ENCODE data around the gene SOX18. TPM values are rescaled to one million over a fixed set of nuclear protein-coding genes. Genes with fewer than 3 reads are reported as not detected.

The SOX18 gene
- total RNA-seq, 2 donors from 2014 or later, result 0.46 to 0.72 TPM

DNA sequence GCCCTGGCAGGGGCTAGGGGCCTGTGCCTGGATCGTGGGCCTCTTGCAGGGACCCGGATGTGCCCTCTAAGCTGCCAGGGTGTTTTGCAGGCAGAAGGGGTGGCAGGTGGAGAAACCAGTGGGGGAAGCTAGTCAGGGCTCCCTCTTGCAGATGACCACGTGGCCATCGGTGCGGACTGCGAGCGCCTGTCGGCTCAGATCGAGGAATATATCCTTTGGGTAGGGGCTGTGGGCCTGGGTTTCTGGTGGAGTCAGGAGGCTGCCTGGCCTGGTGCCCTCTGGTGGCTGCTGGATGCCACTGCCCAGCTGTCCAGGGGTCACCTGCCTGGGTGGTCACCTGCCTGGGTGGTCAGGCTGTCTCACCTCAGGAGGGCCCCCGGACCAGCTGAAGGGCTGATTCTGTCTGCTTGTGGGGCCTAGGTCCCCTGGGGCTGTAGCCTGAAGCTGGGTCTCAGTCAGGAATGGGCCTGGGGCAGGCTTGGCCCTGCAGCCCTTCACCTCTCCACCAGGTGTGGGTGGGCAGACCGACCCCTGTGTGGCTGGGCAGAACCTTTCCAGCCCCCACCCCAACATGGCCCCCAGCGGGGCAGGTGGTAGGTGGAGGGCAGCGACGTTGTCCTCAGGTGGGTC is 20.3 kb upstream of the SOX18 start:
- DNase-seq, result peak in 1 of 2 donors; percentile 46
- no peaks in the 10 kb centered on the region for H3K9me3 Mint-ChIP-seq
- no peak for ATAC-seq (replicated peaks in 1 of 2)

DNA sequence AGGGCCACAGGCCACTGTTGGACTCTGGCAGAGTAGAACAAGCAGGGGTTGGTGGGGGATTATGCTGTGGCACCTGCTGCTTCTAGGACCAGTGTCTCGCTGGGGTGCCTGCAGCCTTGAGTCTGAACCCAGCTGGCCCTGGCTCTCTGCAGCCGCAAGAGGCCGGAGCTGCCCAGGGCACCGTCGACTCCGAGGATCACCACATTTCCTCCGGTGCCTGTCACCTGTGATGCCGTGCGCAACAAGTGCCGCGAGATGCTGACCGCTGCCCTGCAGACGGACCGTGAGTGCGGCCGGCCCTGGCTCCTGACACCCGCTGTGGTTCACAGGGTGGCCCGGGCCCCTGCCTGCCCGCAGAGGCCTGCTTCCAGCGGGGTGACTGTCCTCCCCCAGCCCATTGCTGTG is 19.8 kb upstream of the SOX18 start:
- no peak for ATAC-seq (replicated peaks in 1 of 2)
- Mint-ChIP-seq H3K36me3 (ENCODE audit: insufficient read depth in 2 of 2) (peaks cover 0 to 2% of the 10 kb centered on the region in 2 donors), H3K4me1 (ENCODE audit: low read depth) (peaks cover 35% of the 10 kb centered on the region)

More for the DNA sequence above, 20.3 kb upstream of the SOX18 start:
- Mint-ChIP-seq H3K27me3 (ENCODE audit: low read depth) (no peaks in the 10 kb centered on the region), H3K27ac (no peak overlapping the region), H3K4me1 (ENCODE audit: low read depth) (peaks cover 30% of the 10 kb centered on the region), H3K4me3 (no peak overlapping the region), H3K36me3 (ENCODE audit: insufficient read depth in 2 of 2) (peaks cover 0 to 2% of the 10 kb centered on the region in 2 donors)

DNA sequence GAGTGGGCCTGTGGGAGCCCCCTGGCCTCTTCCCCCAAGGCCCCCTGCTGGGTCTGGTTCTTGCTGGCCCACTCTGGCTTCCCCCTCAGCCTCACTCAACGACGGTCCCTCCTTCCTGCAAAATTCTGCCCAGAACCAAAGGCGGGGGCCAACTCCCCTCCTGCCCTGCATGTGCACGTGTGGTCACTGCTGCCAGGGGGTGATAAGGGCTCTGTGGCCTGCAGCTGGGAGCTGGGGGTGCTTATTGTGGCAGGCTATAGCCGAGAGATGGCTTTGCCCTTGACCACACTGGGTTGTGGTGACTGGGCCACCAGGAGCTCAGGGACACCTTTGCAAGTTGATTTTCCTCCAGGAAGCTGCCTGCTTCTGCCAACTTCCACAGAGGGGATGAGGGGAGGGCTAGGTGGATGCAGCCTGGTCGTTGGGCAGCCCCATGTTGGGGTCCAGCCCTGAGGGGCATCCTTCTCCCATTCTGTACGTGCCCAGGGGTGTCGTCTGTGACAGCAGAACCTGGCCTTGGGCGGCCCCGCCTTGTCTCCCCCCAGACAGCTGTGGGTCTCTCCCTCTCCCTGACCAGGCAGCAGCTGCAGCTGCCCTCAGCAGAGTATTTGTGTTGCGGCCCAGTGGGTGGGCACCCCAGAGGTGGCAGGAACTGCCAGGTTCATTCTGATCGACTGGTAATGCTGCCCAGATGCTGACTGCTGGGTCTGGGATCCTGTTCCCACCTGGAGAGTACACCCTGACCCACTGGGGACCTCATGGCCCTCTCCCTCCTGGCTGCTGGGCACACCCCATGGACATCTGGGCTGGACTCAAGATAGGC is 19.2 kb upstream of the SOX18 start:
- H3K4me3 Mint-ChIP-seq, result no peak overlapping the region
- H3K27ac Mint-ChIP-seq, result no peak overlapping the region
- ATAC-seq (replicated peaks in 1 of 2) (no peak), DNase-seq (no peak)
- peaks cover 0 to 2% of the 10 kb centered on the region in 2 donors for H3K36me3 Mint-ChIP-seq (ENCODE audit: insufficient read depth in 2 of 2)
- no peaks in the 10 kb centered on the region for H3K9me3 Mint-ChIP-seq
- H3K4me1 Mint-ChIP-seq (ENCODE audit: low read depth), result peaks cover 41% of the 10 kb centered on the region
- no peaks in the 10 kb centered on the region for H3K27me3 Mint-ChIP-seq (ENCODE audit: low read depth)

More for the DNA sequence above, 19.8 kb upstream of the SOX18 start:
- Mint-ChIP-seq H3K4me3 (no peak overlapping the region), H3K27me3 (ENCODE audit: low read depth) (no peaks in the 10 kb centered on the region), H3K9me3 (no peaks in the 10 kb centered on the region), H3K27ac (no peak overlapping the region)
- DNase-seq, result no peak

DNA sequence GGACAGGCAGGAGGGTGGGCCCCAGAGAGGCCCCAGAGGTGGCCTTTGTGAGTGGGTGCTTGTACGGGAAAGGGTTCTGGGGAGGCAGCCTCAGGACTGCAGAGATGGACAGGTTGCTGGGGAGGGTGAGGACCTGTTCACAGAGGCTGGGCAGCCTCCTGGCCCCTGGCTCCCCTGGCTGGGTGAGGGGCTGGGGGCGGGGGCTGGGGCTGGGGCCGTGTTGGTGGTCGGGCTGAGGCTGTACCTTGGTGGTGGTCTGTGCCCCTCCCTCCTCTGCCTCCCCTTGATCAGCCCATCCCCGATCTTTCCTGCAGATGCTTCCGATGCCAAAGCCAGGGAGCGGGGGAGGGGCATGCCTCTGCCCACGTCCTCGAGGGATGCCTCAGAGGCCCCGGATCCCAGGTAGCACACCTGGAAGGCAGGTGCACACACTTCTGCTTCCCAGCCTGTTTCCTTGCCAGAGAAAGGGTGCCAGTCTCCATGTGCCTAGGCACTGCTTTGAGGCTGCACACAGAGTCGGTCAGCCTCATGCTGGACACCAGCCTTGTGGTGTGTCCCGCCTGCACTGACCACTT is 18.4 kb upstream of the SOX18 start:
- DNase-seq (no peak), ATAC-seq (replicated peaks in 1 of 2) (no peak)
- no peaks in the 10 kb centered on the region for H3K9me3 Mint-ChIP-seq
- H3K27ac Mint-ChIP-seq, result no peak overlapping the region
- no peak overlapping the region for H3K4me3 Mint-ChIP-seq
- peaks cover 42% of the 10 kb centered on the region for H3K4me1 Mint-ChIP-seq (ENCODE audit: low read depth)
- H3K27me3 Mint-ChIP-seq (ENCODE audit: low read depth), result no peaks in the 10 kb centered on the region
- H3K36me3 Mint-ChIP-seq (ENCODE audit: insufficient read depth in 2 of 2), result peaks cover 0 to 2% of the 10 kb centered on the region in 2 donors

DNA sequence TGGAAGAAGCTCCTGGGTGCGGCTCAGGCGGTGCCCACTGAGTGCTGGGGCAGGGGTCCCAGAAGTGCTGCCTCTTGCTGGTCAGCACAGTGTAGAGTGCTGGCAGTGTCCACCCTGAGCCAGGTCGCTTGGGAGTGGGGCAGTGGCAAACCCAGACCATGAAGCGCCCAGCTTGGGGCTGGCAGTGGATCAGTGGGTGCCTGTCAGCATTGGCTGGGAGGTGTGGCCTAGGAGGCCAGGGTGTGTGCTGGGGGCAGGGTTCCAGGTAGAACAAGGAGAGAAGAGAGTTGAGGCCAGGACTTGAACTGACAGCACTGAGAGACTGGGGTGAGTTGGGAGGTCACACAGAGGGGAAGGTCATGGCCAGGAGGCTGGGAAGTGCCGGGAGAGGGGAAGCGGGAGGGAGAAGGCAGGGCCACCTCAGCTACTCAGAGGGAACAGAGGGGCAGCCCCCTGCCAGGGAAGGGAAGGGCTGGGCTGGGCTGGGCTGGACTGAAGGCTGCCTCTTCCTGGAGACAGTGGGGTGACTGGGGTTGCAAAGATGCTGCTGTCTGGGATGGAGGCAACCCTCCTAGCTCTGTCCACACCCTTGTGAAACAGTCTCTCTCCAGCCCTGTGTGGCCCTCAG is 17.7 kb upstream of the SOX18 start:
- peak overlapping the region in 1 of 2 donors; percentile 6 for H3K4me3 Mint-ChIP-seq

DNA sequence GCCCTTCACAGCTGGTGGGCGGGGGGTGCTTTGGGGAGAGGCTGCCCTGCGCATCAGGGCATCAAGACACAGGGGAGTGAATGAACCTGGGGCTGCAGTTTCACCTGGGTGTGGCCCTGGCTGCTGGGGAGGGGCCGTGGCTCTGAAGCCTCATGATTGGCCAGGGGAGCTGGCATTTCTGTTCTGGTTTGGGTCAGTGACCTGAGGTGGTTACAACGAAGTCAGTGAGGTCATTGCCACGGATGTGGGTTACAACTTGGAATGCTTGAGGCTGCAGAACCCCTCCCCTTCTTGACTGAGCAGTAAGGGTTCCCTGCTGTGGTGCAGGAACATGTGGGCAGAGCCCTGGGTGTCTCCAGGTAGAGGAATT is 16.5 kb upstream of the SOX18 start:
- peak; percentile 84 for DNase-seq
- Mint-ChIP-seq H3K36me3 (ENCODE audit: insufficient read depth in 2 of 2) (no peaks in the 10 kb centered on the region), H3K4me1 (ENCODE audit: low read depth) (peaks cover 51% of the 10 kb centered on the region), H3K4me3 (peak overlapping the region; percentile 65 to 71), H3K27ac (peak overlapping the region; percentile 70), H3K9me3 (no peaks in the 10 kb centered on the region), H3K27me3 (ENCODE audit: low read depth) (no peaks in the 10 kb centered on the region)
- ATAC-seq (replicated peaks in 1 of 2), result peak; percentile 72 to 77

More for the DNA sequence above, 17.7 kb upstream of the SOX18 start:
- H3K27me3 Mint-ChIP-seq (ENCODE audit: low read depth), result no peaks in the 10 kb centered on the region
- H3K36me3 Mint-ChIP-seq (ENCODE audit: insufficient read depth in 2 of 2), result peaks cover 0 to under 1% of the 10 kb centered on the region in 2 donors
- DNase-seq (no peak), ATAC-seq (replicated peaks in 1 of 2) (no peak)
- H3K27ac Mint-ChIP-seq, result no peak overlapping the region
- no peaks in the 10 kb centered on the region for H3K9me3 Mint-ChIP-seq
- H3K4me1 Mint-ChIP-seq (ENCODE audit: low read depth), result peaks cover 46% of the 10 kb centered on the region

DNA sequence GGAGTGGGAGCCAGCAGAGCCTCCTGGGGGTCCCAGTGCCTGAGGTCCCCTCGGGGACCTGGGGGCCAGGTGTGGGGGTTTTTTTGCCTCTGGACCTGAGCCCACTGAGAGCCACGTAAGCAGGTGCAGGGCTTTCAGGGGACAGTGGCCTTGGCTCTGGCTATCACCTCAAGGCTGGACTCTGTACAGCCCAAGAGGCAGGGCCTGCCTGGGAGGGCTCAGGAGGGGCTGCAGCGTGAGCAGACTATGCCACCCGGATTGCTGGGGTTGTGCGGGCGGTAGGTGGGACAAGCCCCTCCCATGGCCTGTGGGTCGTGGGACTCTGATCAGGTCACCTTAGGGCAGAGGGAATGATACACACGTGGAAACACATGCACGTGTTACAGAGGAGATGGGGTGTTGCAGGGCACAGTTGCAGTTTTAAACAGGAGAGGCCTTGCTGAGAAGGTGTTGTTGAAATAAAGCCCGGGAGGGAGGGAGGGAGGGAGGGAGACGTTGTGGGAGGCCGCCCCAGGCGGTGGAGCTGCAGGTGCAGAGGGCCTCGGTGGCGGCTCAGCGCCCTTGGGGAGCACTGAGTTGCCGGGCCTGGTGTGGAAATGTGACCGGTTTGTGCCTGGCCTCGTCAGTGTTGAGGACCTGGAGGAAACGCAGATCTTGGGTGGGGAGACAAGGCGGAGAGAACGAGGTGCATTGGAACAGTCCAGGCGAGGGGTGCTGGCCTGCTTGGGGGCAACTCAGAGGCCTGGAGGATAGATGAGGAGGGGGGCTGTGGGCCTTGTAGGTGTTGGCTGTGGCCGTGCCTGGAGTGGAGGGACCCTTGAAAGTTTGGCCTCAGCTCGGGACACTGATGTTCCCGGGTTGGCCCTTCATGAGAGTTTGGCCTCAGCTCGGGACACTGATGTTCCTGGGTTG is 15.9 kb upstream of the SOX18 start:
- peak overlapping the region; percentile 65 to 71 for H3K4me3 Mint-ChIP-seq
- no peaks in the 10 kb centered on the region for H3K27me3 Mint-ChIP-seq (ENCODE audit: low read depth)
- DNase-seq (no peak), ATAC-seq (replicated peaks in 1 of 2) (no peak)
- H3K4me1 Mint-ChIP-seq (ENCODE audit: low read depth), result peaks cover 51% of the 10 kb centered on the region
- no peaks in the 10 kb centered on the region for H3K36me3 Mint-ChIP-seq (ENCODE audit: insufficient read depth in 2 of 2)
- H3K9me3 Mint-ChIP-seq, result no peaks in the 10 kb centered on the region
- peak overlapping the region; percentile 22 for H3K27ac Mint-ChIP-seq

DNA sequence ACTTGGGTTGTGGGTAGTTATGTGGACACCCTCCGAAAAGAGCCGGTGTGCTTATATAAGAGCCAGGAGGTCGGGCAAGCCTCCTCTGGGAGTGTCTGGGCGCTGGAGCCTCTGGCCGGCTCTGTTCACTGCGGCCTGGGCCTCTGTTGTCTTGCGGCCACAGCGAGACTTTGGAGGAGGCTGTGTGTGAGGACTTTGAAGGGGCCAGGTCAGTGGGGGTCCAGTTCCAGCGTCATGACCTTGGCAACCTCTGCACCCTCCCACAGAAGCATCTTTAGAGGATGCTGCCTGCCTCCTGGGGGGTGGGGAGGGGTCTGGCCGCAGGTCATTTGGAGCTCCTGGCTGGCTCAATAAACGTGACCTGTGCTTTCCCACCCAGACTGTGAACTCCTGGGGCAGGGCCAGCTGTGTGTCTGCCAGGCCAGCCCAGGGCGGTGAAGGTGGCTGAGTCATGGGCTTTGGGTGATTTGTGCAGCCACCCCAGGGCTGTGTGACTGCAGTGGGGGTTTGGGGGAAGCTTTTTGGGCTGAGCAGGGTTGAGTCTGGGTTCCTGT is 14.8 kb upstream of the SOX18 start:
- Mint-ChIP-seq H3K36me3 (ENCODE audit: insufficient read depth in 2 of 2) (no peaks in the 10 kb centered on the region), H3K4me3 (peak overlapping the region; percentile 84 to 95), H3K9me3 (no peaks in the 10 kb centered on the region)

DNA sequence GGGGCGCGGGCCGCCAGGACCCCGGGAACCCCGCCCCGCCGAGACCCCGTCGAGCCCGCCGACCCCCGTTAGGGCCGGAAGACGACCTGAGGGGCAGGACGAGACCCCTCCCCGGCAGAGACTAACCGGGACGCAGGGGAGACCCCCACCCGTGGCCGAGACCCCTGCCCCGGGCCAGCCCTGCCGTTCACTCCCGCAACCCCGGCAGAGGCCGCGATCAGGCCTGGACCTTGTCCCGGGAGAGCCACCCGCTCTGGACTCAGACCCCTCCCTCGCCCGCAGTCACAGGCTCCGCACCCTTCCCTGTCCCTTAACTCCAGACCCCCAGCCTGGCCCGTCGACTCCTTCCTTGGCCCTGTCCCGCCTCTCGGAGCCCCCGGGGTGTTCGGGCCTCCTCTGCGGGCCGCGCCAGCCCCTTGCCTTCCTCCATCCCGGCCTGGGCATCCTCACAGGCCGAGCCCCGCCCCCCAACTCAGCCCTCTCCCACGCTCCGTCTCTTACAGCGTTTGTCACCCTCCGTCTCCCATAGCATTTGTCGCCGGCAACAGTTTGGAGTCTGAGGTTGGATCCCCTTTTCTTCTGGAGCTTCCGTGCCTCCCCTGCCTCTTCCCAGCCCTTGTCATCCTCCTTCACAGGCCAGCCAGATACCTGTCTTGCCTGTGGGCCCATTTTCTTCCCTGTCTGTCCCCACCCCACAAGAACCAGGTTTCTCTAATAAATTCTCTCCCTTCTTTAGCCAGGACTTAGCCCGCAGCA is 14.1 kb upstream of the SOX18 start:
- peak overlapping the region; percentile 84 to 95 for H3K4me3 Mint-ChIP-seq
- H3K36me3 Mint-ChIP-seq (ENCODE audit: insufficient read depth in 2 of 2), result no peaks in the 10 kb centered on the region
- ATAC-seq (replicated peaks in 1 of 2), result no peak
- H3K27me3 Mint-ChIP-seq (ENCODE audit: low read depth), result no peaks in the 10 kb centered on the region
- H3K4me1 Mint-ChIP-seq (ENCODE audit: low read depth), result peaks cover 58% of the 10 kb centered on the region
- DNase-seq, result peak; percentile 54 to 55
- H3K9me3 Mint-ChIP-seq, result no peaks in the 10 kb centered on the region
- peak overlapping the region; percentile 3 for H3K27ac Mint-ChIP-seq

More for the DNA sequence above, 14.8 kb upstream of the SOX18 start:
- DNase-seq (no peak), ATAC-seq (replicated peaks in 1 of 2) (no peak)
- H3K4me1 Mint-ChIP-seq (ENCODE audit: low read depth), result peaks cover 55% of the 10 kb centered on the region
- no peaks in the 10 kb centered on the region for H3K27me3 Mint-ChIP-seq (ENCODE audit: low read depth)
- H3K27ac Mint-ChIP-seq, result no peak overlapping the region

DNA sequence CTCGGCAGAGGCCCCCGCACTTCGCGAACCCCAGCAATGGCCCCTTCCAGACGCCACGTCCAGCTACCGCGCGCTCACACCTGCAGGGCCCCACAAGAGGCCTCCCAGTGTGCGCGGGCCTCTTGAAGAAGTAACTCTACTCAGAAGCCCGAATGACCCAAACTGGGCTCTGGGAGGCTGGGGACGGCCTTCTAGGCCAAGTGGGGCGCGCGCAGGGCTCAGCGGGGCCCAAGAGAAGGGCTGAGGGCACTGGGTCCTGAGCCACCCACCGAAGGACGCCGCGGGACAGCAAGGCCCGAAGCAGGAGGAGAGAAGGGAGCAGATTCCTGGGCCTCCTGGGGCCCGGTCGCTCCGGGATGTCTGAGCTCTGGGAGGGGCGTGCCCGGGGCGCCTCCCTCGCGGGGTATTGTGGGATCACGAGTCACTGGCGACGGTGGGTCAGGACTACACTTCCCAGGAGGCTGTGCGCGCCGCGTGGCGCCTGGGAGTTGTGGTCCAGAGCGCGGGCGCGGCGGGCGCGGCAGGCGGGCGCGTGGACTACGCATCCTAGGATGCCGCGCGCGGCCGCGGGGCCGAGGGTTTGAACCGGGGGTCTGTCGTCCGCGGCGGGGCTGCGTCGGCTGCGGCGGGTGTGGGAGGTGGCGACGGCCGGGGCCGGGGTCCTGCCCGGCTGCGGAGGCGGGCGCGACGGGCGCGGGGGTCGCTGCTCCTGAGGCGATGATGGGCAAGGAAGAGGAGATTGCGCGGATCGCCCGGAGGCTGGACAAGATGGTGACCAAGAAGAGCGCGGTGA is 13.4 kb upstream of the SOX18 start, which contains the start of gene TCEA2:
Gene TCEA2 (plus strand): TSS at position 603 of the 793 bp plus-strand sequence. CDS start 115 bp downstream, at position 718.
- Mint-ChIP-seq H3K9me3 (no peaks in the 10 kb centered on the region), H3K36me3 (ENCODE audit: insufficient read depth in 2 of 2) (no peaks in the 10 kb centered on the region), H3K27me3 (ENCODE audit: low read depth) (no peaks in the 10 kb centered on the region), H3K4me1 (ENCODE audit: low read depth) (peaks cover 65% of the 10 kb centered on the region), H3K27ac (peak within 1 kb of the TSS; percentile 3), H3K4me3 (peak within 1 kb of the TSS; percentile 84 to 95)
- ATAC-seq (replicated peaks in 1 of 2) (peak; percentile 86 to 87), DNase-seq (peak; percentile 95 to 97)

DNA sequence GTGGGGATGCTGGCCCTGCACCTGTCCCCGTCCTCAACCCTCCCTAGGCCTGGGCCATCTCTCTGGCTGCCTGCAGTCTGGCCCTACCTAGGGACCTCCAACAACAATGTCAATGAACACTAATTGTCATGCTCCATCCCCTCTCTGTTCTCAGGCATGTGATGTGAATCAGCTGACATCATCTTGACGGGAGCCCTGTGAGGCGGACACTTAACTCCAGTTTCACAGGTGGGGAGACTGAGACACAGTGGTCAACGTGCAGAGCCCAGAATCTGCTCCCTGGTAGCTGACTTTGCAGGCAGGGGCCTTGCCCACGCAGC is 12.8 kb upstream of the SOX18 start:
- peaks cover 66% of the 10 kb centered on the region for H3K4me1 Mint-ChIP-seq (ENCODE audit: low read depth)
- H3K4me3 Mint-ChIP-seq, result peak overlapping the region; percentile 84 to 95
- H3K27me3 Mint-ChIP-seq (ENCODE audit: low read depth), result no peaks in the 10 kb centered on the region
- DNase-seq (no peak), ATAC-seq (replicated peaks in 1 of 2) (no peak)
- H3K36me3 Mint-ChIP-seq (ENCODE audit: insufficient read depth in 2 of 2), result no peaks in the 10 kb centered on the region
- H3K9me3 Mint-ChIP-seq, result no peaks in the 10 kb centered on the region
- no peak overlapping the region for H3K27ac Mint-ChIP-seq
